Small intestine (tissue), 7 donors: ENCODE results near the gene TRIM56. TPM values are rescaled to one million over a fixed set of nuclear protein-coding genes. Genes with fewer than 3 reads are reported as not detected.

Source experiments
- DNase-seq, 2 donors: peaks; one replicate each; pipeline versions ENCODE4 v3.0.0 to v3.0.0-alpha.2; 2013
- FAIRE-seq: peaks from 2 replicates; lab custom pipeline; 2012; peaks lifted over from hg19 to GRCh38; lab: Jason Lieb, UNC
- H3K27ac ChIP-seq, 3 donors: one replicate each; pipeline ENCODE4 v1.5.1; 2013; ENCODE audit warnings: low read length in 2 of 3, mild to moderate bottlenecking in 2 of 3, control low read depth in 1 of 3, inconsistent platforms in 1 of 3, low read depth in 1 of 3, moderate library complexity in 1 of 3
- H3K27me3 ChIP-seq, 3 donors: one replicate each; pipeline ENCODE4 v1.6.1; 2013; ENCODE audit warnings: low read length in 3 of 3, inconsistent platforms in 1 of 3; ENCODE audit not compliant: control insufficient read depth in 3 of 3, insufficient read depth in 3 of 3
- H3K36me3 ChIP-seq, 3 donors: one replicate each; pipeline ENCODE4 v1.6.1; 2013; ENCODE audit warnings: low read length in 3 of 3, inconsistent platforms in 1 of 3, low read depth in 1 of 3, mild to moderate bottlenecking in 1 of 3, moderate library complexity in 1 of 3; ENCODE audit not compliant: control insufficient read depth in 3 of 3, insufficient read depth in 2 of 3
- H3K4me1 ChIP-seq, 3 donors: one replicate each; pipeline ENCODE4 v1.6.1; 2013; ENCODE audit warnings: low read length in 2 of 3, inconsistent platforms in 1 of 3, low read depth in 1 of 3, mild to moderate bottlenecking in 1 of 3, moderate library complexity in 1 of 3; ENCODE audit not compliant: control insufficient read depth in 3 of 3, insufficient read depth in 2 of 3
- H3K4me3 ChIP-seq, 3 donors: one replicate each; pipeline ENCODE4 v1.5.1; 2013; ENCODE audit warnings: low read length in 3 of 3, control low read depth in 1 of 3, inconsistent platforms in 1 of 3, low read depth in 1 of 3, mild to moderate bottlenecking in 1 of 3, moderate library complexity in 1 of 3
- H3K9me3 ChIP-seq, 2 donors: one replicate each; pipeline ENCODE4 v1.6.1; 2013; ENCODE audit warnings: low read depth in 1 of 2, low read length in 1 of 2; ENCODE audit not compliant: control insufficient read depth in 2 of 2, insufficient read depth in 1 of 2
- WGBS, 3 donors: extraction: QIAGEN DNeasy Blood & Tissue Kit; methylation state at CpG; one replicate each; pipeline ENCODE4 v1.1.7; 2013; 5-methylcytosine and 5-hydroxymethylcytosine counted together
- polyA plus RNA-seq, 4 donors: library from polyadenylated mRNA; stranded (reverse) in 3 of 4; unstranded in 1 of 4; fragments of 200-250 nt in 3 of 4; fragments of 120-200 nt in 1 of 4; gene quantifications; one replicate each; pipeline versions ENCODE4 v1.2.1 to v1.2.3, GENCODE V29; 2013
- donor health status: healthy with polysubstance abuse.
- donor health status: control.
- donor health status: control.
- donor health status: Bipolar disorder and iron deficiency.
- donor health status: healthy.

Gene TRIM56
- polyA plus RNA-seq, 4 donors: 7.6 to 24.9 (median 12.5) TPM

DNA sequence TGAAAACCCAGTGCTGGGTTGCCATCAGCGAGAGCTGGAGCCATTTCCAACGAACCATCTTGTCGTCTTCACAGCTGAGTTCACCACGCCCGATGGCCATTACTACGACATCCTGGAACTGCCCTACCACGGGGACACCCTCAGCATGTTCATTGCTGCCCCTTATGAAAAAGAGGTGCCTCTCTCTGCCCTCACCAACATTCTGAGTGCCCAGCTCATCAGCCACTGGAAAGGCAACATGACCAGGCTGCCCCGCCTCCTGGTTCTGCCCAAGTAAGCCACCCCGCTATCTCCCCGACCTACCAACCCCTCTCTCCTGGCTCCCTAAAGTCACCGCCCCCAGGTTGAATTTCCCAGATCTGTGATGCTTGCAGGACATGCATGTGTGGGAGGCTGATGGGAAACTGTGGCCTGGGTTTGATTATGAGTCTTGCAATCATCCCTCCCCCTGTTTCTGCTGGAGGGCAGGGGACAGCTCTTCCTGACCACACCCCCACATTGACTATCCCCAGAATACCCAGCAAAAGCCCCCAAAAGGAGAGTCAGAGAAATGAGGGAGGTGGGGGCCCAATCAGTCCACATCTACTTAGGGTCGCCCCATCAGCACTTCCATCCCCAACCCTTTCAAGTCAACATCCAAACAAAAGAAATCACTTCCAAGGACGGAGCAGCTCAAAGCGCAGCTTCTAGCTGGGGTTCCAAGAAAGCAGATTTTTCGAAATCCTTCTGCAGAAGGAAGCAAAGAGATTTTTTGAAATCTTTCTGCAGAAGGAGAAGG, 48.5 kb downstream of the TRIM56 start:
- FAIRE-seq: no peak
- no peaks in the 10 kb centered on the region for H3K36me3 ChIP-seq
- WGBS, 3 donors: 70 to 82% (median 77%) methylated on average over 15 of the region's 15 CpGs
- peaks cover 0 to 6% (median 2%) of the 10 kb centered on the region in 3 donors for H3K4me1 ChIP-seq
- no peak overlapping the region for H3K4me3 ChIP-seq
- no peak overlapping the region for H3K27ac ChIP-seq
- H3K9me3 ChIP-seq: no peaks in the 10 kb centered on the region
- H3K27me3 ChIP-seq: peaks cover 0 to 20% (median 0%) of the 10 kb centered on the region in 3 donors
- DNase-seq: no peak

DNA sequence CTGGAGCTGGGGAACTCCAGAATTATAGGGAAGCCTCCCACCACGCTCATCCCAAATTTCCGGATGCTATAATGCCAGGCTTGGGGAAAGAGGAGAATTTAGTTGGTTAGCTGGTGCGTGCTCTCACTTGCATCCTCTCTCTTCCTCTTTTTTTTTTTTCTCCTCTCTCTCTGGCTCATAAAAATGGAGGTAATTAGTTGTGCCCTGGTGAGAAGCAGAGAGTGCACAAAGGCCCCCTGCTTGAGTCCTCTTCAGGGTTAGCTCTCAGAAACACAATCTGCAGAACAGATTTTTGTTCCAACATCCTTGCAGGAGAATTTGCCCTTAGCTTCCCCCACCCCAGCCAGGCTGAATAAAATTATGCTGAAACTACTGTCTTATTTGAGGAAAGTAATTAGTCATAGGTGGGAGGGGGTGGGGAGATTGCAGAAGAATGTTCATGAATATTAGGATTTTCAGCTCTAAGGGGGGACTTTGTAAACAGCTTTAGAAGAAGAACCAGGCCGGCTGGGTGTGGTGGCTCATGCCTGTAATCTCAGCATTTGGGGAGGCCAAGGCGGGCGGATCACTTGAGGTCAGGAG, 49.2 kb downstream of the TRIM56 start:
- Histone ChIP-seq H3K4me1 (peaks cover 0 to 6% (median 2%) of the 10 kb centered on the region in 3 donors), H3K36me3 (no peaks in the 10 kb centered on the region), H3K27ac (no peak overlapping the region), H3K4me3 (no peak overlapping the region), H3K27me3 (peaks cover 0 to 20% (median 0%) of the 10 kb centered on the region in 3 donors), H3K9me3 (no peaks in the 10 kb centered on the region)
- 81 to 84% (median 82%) methylated on average over 6 of the region's 6 CpGs for WGBS, 3 donors
- FAIRE-seq (no peak), DNase-seq (no peak)

DNA sequence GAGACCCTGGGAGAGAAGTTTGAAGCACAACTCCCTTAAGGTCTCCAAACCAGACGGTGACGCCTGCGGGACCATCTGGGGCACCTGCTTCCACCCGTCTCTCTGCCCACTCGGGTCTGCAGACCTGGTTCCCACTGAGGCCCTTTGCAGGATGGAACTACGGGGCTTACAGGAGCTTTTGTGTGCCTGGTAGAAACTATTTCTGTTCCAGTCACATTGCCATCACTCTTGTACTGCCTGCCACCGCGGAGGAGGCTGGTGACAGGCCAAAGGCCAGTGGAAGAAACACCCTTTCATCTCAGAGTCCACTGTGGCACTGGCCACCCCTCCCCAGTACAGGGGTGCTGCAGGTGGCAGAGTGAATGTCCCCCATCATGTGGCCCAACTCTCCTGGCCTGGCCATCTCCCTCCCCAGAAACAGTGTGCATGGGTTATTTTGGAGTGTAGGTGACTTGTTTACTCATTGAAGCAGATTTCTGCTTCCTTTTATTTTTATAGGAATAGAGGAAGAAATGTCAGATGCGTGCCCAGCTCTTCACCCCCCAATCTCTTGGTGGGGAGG, 52.5 kb downstream of the TRIM56 start:
- Histone ChIP-seq H3K27me3 (peaks cover 0 to 17% (median 0%) of the 10 kb centered on the region in 3 donors), H3K4me1 (peaks cover 0 to 6% (median 2%) of the 10 kb centered on the region in 3 donors), H3K9me3 (no peaks in the 10 kb centered on the region), H3K4me3 (no peak overlapping the region), H3K36me3 (no peaks in the 10 kb centered on the region), H3K27ac (peak overlapping the region; percentile 47 to 89 (median 58))
- peak in 1 of 2 donors; percentile 60 for DNase-seq
- no peak for FAIRE-seq
- WGBS, 3 donors: 56 to 71% (median 59%) methylated on average over 9 of the region's 9 CpGs

DNA sequence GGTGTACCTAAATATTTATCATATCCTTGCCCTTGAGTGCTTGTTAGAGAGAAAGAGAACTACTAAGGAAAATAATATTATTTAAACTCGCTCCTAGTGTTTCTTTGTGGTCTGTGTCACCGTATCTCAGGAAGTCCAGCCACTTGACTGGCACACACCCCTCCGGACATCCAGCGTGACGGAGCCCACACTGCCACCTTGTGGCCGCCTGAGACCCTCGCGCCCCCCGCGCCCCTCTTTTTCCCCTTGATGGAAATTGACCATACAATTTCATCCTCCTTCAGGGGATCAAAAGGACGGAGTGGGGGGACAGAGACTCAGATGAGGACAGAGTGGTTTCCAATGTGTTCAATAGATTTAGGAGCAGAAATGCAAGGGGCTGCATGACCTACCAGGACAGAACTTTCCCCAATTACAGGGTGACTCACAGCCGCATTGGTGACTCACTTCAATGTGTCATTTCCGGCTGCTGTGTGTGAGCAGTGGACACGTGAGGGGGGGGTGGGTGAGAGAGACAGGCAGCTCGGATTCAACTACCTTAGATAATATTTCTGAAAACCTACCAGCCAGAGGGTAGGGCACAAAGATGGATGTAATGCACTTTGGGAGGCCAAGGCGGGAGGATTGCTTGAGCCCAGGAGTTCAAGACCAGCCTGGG, 53.1 kb downstream of the TRIM56 start:
- Histone ChIP-seq H3K4me1 (peaks cover 0 to 6% (median 2%) of the 10 kb centered on the region in 3 donors), H3K4me3 (no peak overlapping the region), H3K27ac (peak overlapping the region; percentile 47 to 89 (median 58)), H3K27me3 (peaks cover 0 to 17% (median 0%) of the 10 kb centered on the region in 3 donors), H3K36me3 (no peaks in the 10 kb centered on the region), H3K9me3 (no peaks in the 10 kb centered on the region)
- DNase-seq: peak; percentile 91 to 93
- 2 to 7% (median 5%) methylated on average over 16 of the region's 16 CpGs for WGBS, 3 donors
- FAIRE-seq: no peak

DNA sequence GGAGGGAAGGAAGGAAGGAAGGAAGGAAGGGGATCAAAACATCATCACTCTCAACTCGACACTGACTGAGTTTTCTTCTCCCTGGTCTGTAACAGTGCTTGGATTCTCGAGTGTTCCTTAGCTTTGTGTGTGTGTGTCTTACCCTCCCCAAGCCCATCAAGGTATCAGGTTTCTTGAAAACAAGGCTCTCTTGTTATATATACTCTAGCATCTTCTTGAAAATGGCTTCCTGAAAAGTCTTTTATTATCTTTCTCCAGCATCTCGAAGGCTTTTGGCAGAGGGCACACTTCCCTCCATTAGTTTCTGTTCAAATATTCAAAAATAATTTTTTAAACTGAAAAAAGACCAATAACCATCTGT, 55.0 kb downstream of the TRIM56 start:
- no peak for FAIRE-seq
- H3K4me3 ChIP-seq: no peak overlapping the region
- 33 to 72% (median 58%) methylated on average over 3 of the region's 3 CpGs for WGBS, 3 donors

DNA sequence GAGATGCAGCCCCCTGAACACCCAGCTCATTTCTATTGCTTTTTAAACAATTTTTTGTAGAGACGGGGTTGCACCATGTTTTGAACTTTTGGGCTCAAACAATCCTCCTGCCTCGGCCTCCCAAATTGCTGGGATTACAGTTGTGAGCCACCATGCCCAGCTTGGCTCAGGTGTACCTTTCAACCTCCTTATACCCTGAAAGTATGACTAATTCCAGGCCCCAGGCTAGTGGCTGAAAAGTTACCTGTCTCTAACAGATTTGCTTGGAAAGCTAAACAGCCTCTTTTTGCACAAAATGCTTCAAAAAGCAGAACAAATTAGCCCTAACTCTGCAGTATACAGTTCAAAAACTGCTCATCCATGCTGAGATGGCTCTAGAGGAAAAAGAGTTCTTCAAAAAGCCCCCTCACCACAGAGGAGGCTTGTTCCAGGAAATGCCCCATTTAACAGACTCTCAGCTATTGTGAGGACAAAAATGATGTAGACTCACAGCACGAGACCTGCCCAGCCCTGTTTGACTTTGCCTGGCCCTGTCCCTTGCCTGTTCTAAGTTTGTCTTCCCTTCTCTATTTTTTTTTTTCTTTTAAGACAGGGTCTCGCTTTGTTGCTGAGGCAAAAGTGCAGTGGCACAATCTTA, 55.6 kb downstream of the TRIM56 start:
- no peak overlapping the region for H3K27ac ChIP-seq
- FAIRE-seq: no peak
- 85 to 91% (median 86%) methylated on average over 4 of the region's 4 CpGs for WGBS, 3 donors

More for the DNA sequence above, 55.0 kb downstream of the TRIM56 start:
- Histone ChIP-seq H3K27ac (no peak overlapping the region), H3K36me3 (no peaks in the 10 kb centered on the region), H3K4me1 (peaks cover 0 to 10% (median 2%) of the 10 kb centered on the region in 3 donors), H3K9me3 (no peaks in the 10 kb centered on the region), H3K27me3 (peaks cover 0 to 10% (median 0%) of the 10 kb centered on the region in 3 donors)
- DNase-seq: no peak

More for the DNA sequence above, 55.6 kb downstream of the TRIM56 start:
- H3K4me3 ChIP-seq: no peak overlapping the region
- DNase-seq: no peak
- H3K9me3 ChIP-seq: no peaks in the 10 kb centered on the region
- H3K36me3 ChIP-seq: no peaks in the 10 kb centered on the region
- peaks cover 0 to 4% (median 0%) of the 10 kb centered on the region in 3 donors for H3K27me3 ChIP-seq
- peaks cover 0 to 10% (median 2%) of the 10 kb centered on the region in 3 donors for H3K4me1 ChIP-seq
